Measurements from ENCODE around the gene KCNJ1.

DNA sequence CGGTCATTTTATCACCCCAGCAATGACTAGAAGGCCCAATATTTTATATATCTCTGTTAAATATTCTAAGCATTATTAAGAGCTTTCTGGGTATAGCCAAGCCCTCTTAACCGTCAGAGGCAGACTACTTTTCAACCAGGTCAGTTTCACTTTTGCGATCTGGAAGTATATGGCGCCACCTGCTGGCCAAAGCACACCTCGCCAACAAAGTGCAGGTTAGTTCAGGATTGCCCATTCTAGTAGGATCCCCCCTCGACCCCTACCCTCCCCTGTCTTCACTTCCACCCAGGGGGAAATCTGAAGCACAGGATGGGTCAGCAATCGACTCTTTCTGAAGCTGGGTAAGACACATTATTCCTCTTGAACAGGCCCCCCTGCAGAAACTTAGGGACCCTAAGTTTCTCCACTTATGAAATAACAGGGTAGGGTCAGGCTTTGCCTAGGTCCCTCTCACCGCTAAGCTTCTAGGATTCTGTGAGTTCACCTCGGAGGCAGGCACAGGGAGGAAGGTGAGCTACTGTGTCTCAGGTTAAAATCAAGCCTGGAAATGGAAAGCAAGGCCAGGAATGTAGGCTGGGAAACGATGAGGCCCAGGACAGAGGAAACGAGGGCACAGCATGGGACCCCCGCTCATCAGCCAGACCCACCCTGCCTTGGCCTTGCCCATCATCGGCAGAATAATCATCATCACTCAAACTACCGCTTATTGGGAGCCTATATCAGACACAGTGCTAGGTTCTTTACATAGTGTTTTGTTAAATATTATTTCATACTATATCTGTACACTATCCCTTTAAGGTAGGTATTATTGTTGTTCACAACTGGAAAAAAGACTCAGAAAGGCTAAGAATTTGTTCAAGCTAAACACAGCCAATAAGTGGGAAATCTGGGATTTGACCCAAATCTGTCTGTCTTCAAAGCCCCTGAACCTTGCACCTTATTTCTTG is 35.6 kb downstream of the KCNJ1 start:
- TF ChIP-seq, protein P1, sequence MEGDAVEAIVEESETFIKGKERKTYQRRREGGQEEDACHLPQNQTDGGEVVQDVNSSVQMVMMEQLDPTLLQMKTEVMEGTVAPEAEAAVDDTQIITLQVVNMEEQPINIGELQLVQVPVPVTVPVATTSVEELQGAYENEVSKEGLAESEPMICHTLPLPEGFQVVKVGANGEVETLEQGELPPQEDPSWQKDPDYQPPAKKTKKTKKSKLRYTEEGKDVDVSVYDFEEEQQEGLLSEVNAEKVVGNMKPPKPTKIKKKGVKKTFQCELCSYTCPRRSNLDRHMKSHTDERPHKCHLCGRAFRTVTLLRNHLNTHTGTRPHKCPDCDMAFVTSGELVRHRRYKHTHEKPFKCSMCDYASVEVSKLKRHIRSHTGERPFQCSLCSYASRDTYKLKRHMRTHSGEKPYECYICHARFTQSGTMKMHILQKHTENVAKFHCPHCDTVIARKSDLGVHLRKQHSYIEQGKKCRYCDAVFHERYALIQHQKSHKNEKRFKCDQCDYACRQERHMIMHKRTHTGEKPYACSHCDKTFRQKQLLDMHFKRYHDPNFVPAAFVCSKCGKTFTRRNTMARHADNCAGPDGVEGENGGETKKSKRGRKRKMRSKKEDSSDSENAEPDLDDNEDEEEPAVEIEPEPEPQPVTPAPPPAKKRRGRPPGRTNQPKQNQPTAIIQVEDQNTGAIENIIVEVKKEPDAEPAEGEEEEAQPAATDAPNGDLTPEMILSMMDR (IDR thresholded peaks at IDR 0.05; ENCODE audit: control extremely low read depth in 1 of 3, insufficient read depth in 1 of 3, low read depth in 1 of 3, low read length in 3 of 3) = peak; percentile 86 to 92 (median 88)
- no peak for TF ChIP-seq POLR2AphosphoS5 (IDR thresholded peaks at IDR 0.05; ENCODE audit: low read depth, low read length)
- no peak for TF ChIP-seq ASH2L (IDR thresholded peaks at IDR 0.05; ENCODE audit: low read length)
- no peak for TF ChIP-seq YY1 (IDR thresholded peaks at IDR 0.05; ENCODE audit: low read depth, low read length)
- TF ChIP-seq EP300 (IDR thresholded peaks at IDR 0.05; ENCODE audit: borderline replicate concordance in 1 of 2, low read depth in 2 of 2, low read length in 2 of 2) = no peak
- TF ChIP-seq CHD2 (IDR thresholded peaks at IDR 0.05; ENCODE audit: low read length) = no peak
- no peak for TF ChIP-seq POU5F1 (IDR thresholded peaks at IDR 0.05; ENCODE audit: low read depth, low read length)

Measured in H1 (cell line).